ENCODE results near the gene ZNF821.

- TF ChIP-seq GATA2 (IDR thresholded peaks at IDR 0.05; ENCODE audit: low read depth, low read length) = no peak
- TF ChIP-seq GATA3 (IDR thresholded peaks at IDR 0.05; ENCODE audit: low read depth, low read length) = no peak
These were observed 46.8 kb downstream of the ZNF821 start for GRCh38 chr16:71837150-71837549.

All from SH-SY5Y (cell line).